Measurements from ENCODE around the gene HSBP1.

DNA sequence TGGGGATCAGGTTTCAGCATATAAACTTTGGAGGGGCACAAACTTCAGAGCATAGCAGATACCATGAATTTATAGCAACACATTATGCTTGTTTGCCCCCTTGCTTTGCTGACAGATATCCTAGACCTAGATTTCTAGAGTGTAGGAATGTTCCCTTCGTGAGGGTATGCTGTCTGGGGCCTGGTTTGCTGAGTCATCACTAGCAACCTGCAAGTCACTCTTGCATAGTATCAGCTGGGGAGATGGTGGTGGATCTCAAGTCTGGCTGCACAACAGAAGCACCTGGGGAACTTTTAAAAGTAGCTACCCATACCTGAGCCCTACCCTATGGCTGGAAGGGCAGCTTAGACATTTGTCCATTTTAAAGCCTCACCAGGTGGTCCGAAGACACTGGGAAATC, 22.3 kb upstream of the HSBP1 start:
- TF ChIP-seq, protein P1, sequence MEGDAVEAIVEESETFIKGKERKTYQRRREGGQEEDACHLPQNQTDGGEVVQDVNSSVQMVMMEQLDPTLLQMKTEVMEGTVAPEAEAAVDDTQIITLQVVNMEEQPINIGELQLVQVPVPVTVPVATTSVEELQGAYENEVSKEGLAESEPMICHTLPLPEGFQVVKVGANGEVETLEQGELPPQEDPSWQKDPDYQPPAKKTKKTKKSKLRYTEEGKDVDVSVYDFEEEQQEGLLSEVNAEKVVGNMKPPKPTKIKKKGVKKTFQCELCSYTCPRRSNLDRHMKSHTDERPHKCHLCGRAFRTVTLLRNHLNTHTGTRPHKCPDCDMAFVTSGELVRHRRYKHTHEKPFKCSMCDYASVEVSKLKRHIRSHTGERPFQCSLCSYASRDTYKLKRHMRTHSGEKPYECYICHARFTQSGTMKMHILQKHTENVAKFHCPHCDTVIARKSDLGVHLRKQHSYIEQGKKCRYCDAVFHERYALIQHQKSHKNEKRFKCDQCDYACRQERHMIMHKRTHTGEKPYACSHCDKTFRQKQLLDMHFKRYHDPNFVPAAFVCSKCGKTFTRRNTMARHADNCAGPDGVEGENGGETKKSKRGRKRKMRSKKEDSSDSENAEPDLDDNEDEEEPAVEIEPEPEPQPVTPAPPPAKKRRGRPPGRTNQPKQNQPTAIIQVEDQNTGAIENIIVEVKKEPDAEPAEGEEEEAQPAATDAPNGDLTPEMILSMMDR (IDR thresholded peaks at IDR 0.05; ENCODE audit: low read length), result no peak
- no peak for TF ChIP-seq EZH2 (IDR thresholded peaks at IDR 0.05; ENCODE audit: borderline replicate concordance, low read length)

Data from OCI-LY1 (cell line).